B cell (primary cell): ENCODE results near the gene KIAA0232. TPM values are rescaled to one million over a fixed set of nuclear protein-coding genes. Genes with fewer than 3 reads are reported as not detected.

Source experiments
- ATAC-seq: fragments of 200-7000 bp; cut with Tn5 transposase; one replicate; pipeline ENCODE4 v1.10.0; 2021; ENCODE audit warnings: low read depth, mild to moderate bottlenecking, moderate number of reproducible peaks, moderate library complexity
- CTCF ChIA-PET: fragments of 350-600 bp; sonication (Branson Sonifier 250); formaldehyde crosslinking; loops from one replicate; lab custom pipeline; 2021; ENCODE audit warnings: antibody characterized with exemption, inconsistent platforms; lab: Charles Lee
- POLR2A ChIA-PET: fragments of 350-600 bp; sonication (Branson Sonifier 250); formaldehyde crosslinking; loops from one replicate; lab custom pipeline; 2021; ENCODE audit warnings: antibody characterized with exemption; lab: Charles Lee
- DNase-seq: peaks from one replicate; pipeline ENCODE4 v3.0.0; 2013
- H2AFZ ChIP-seq: 2 replicates; pipeline ENCODE4 v1.6.1; 2012; ENCODE audit warnings: mild to moderate bottlenecking, low read depth, low read length; ENCODE audit not compliant: insufficient read depth, poor library complexity, severe bottlenecking
- H3K27ac ChIP-seq, 2 donors: 1 replicate in 1 of 2; 2 replicates in 1 of 2; pipeline ENCODE4 v1.5.1; 2012 to 2013; ENCODE audit warnings: low read length in 2 of 2, mild to moderate bottlenecking in 2 of 2, moderate library complexity in 1 of 2
- H3K27me3 ChIP-seq, 4 experiments: fragments of 200-600 bp in 1 of 4; sonication (generic) in 1 of 4; replicated peaks in 1 of 4; 1 replicate in 2 of 4; 2 replicates in 2 of 4; pipeline versions ENCODE4 v1.6.1 to v1.7.0; 2013 to 2016; ENCODE audit warnings: low read length in 3 of 4, mild to moderate bottlenecking in 2 of 4, mixed read lengths in 1 of 4, moderate library complexity in 1 of 4; ENCODE audit not compliant: insufficient read depth in 4 of 4, control insufficient read depth in 3 of 4; ENCODE audit errors: control extremely low read depth in 1 of 4
- H3K36me3 ChIP-seq, 2 experiments: replicated peaks in 1 of 2; 1 replicate in 1 of 2; 2 replicates in 1 of 2; pipeline versions ENCODE4 v1.6.1 to v1.7.1; 2013; ENCODE audit warnings: low read length in 1 of 2; ENCODE audit not compliant: insufficient read depth in 2 of 2, control insufficient read depth in 1 of 2; ENCODE audit errors: control extremely low read depth in 1 of 2, extremely low read depth in 1 of 2
- H3K4me1 ChIP-seq, 2 donors: fragments of 200-600 bp in 1 of 2; sonication (generic) in 1 of 2; 1 replicate in 1 of 2; 2 replicates in 1 of 2; pipeline versions ENCODE4 v1.5.1 to v1.6.1; 2013 to 2017; ENCODE audit warnings: low read length in 2 of 2; ENCODE audit not compliant: control insufficient read depth in 2 of 2, insufficient read depth in 2 of 2
- H3K4me2 ChIP-seq: replicated peaks from 2 replicates; pipeline ENCODE3; 2012; ENCODE audit warnings: mild to moderate bottlenecking, low read depth, low read length; ENCODE audit not compliant: poor library complexity, severe bottlenecking
- H3K4me3 ChIP-seq, 5 experiments: fragments of 200-600 bp in 1 of 5; sonication (generic) in 1 of 5; 1 replicate in 3 of 5; 2 replicates in 2 of 5; pipeline versions ENCODE4 v1.5.1 to v1.7.0; 2011 to 2016; ENCODE audit warnings: low read length in 4 of 5, mild to moderate bottlenecking in 4 of 5, low read depth in 2 of 5, control low read depth in 1 of 5, moderate library complexity in 1 of 5; ENCODE audit not compliant: insufficient read depth in 1 of 5; ENCODE audit errors: control extremely low read depth in 1 of 5, extremely low read depth in 1 of 5
- H3K79me2 ChIP-seq: fragments of 200-600 bp; sonication (generic); one replicate; pipeline ENCODE4 v1.6.0; 2016; ENCODE audit warnings: low read length; ENCODE audit not compliant: control insufficient read depth, insufficient read depth
- H3K9ac ChIP-seq: fragments of 200-600 bp; sonication (generic); 2 replicates; pipeline ENCODE4 v1.6.1; 2017; ENCODE audit warnings: mild to moderate bottlenecking, low read length, moderate library complexity
- H3K9me3 ChIP-seq, 3 donors: one replicate each; pipeline versions ENCODE4 v1.6.1 to v1.7.1; 2013; ENCODE audit warnings: low read length in 2 of 3; ENCODE audit not compliant: control insufficient read depth in 2 of 3, insufficient read depth in 1 of 3; ENCODE audit errors: control extremely low read depth in 1 of 3
- H4K20me1 ChIP-seq: 2 replicates; pipeline ENCODE4 v1.6.0; 2012; ENCODE audit warnings: mild to moderate bottlenecking, low read length; ENCODE audit not compliant: insufficient read depth, control insufficient read depth, poor library complexity, severe bottlenecking
- H3K27ac Mint-ChIP-seq: one replicate; pipeline ENCODE4 v1.8.0; 2021; ENCODE audit warnings: mixed read lengths
- H3K27me3 Mint-ChIP-seq: one replicate; pipeline ENCODE4 v1.8.0; 2021; ENCODE audit warnings: mixed read lengths
- H3K4me1 Mint-ChIP-seq: one replicate; pipeline ENCODE4 v1.8.0; 2021; ENCODE audit warnings: mixed read lengths
- H3K4me3 Mint-ChIP-seq: one replicate; pipeline ENCODE4 v1.8.0; 2021; ENCODE audit warnings: mixed read lengths
- H3K9me3 Mint-ChIP-seq: one replicate; pipeline ENCODE4 v1.8.0; 2022; ENCODE audit warnings: mixed read lengths; ENCODE audit not compliant: insufficient read depth
- CTCF ChIP-seq: fragments of 200-600 bp; IDR thresholded peaks from one replicate; pipeline ENCODE4 v1.8.0; 2022; ENCODE audit warnings: antibody characterized with exemption, mild to moderate bottlenecking
- EZH2 ChIP-seq: IDR thresholded peaks from 2 replicates; pipeline ENCODE4 v1.6.1; 2012; ENCODE audit warnings: borderline replicate concordance, low read depth, mild to moderate bottlenecking, moderate library complexity, low read length; ENCODE audit not compliant: insufficient read depth, poor library complexity, severe bottlenecking
- WGBS: methylation state at CpG from one replicate; pipeline ENCODE4 v1.1.5; 2013; ENCODE audit warnings: missing lambda C conversion rate; ENCODE audit not compliant: insufficient coverage; 5-methylcytosine and 5-hydroxymethylcytosine counted together
- intact Hi-C: fragments of 100-400 bp; cut with micrococcal nuclease; formaldehyde crosslinking; loops from one replicate; pipeline ENCODE4 v1.10.0; 2022
- polyA plus RNA-seq: library from polyadenylated mRNA; depleted of rRNA; stranded (reverse); fragments of >200 nt; gene quantifications from 2 replicates; pipeline ENCODE4 v1.2.3, GENCODE V29; 2012
- total RNA-seq, 2 donors: library from RNA; stranded (reverse); fragments of 120-200 nt in 1 of 2; gene quantifications; 1 replicate in 1 of 2; 2 replicates in 1 of 2; pipeline versions ENCODE4 v1.2.3 to v1.2.4, GENCODE V29; 2013 to 2022

KIAA0232 gene
- total and polyA plus RNA-seq, 2 donors (not counting 1 experiment from before 2014, with no cell fraction given) = 2.9 to 20.8 TPM

DNA sequence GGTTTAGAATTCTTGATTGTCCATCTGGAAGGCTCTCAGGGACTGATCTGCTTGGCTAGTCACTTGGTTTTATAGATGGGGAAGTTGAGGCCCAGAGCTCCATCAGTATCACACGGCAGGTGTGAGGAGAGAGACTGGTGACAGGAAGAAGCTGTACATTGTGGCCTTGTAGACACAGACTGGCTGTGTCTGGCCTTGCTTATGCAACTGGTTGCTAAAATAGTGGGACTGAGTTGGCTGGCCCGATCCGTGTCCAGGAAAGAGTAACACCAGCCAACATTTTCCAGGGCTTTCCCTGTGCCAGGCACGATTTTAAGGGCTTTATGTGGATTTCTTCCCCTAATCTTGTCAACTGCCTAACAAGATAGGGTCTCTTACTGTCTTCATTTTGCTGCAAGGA, 129.9 kb downstream of the KIAA0232 start:
- TF ChIP-seq EZH2 (no peak), CTCF (no peak)
- Mint-ChIP-seq H3K27ac (peak overlapping the region; percentile 57), H3K4me1 (peaks cover 55% of the 10 kb centered on the region), H3K27me3 (peaks cover 4% of the 10 kb centered on the region), H3K4me3 (peak overlapping the region; percentile 63), H3K9me3 (no peaks in the 10 kb centered on the region)
- no peak overlapping the region for H3K9ac ChIP-seq
- no peak overlapping the region for H2AFZ ChIP-seq
- no peak overlapping the region for H3K4me3 ChIP-seq
- intact Hi-C loops = loop anchor here (10.0 kb wide), 1 partner anchor 198 kb away; the partner anchor contains the start of gene BLOC1S4
- peak overlapping the region in 1 of 2 donors; percentile 41 for H3K27ac ChIP-seq
- DNase-seq (peak; percentile 25), ATAC-seq (no peak)
- WGBS = 71% methylated on average over 4 of the region's 4 CpGs
- peaks cover 50% of the 10 kb centered on the region for H4K20me1 ChIP-seq
- H3K36me3 ChIP-seq = no peaks in the 10 kb centered on the region
- no peaks in the 10 kb centered on the region for H3K27me3 ChIP-seq
- peaks cover 52 to 63% of the 10 kb centered on the region in 2 donors for H3K4me1 ChIP-seq
- peaks cover 81% of the 10 kb centered on the region for H3K79me2 ChIP-seq
- H3K4me2 ChIP-seq = peak overlapping the region; percentile 23
- CTCF ChIA-PET = interaction anchor here (2.1 to 4.0 kb wide), 2 partner anchors 39 to 157 kb away, joined by 11 to 16 read pairs; partner anchors contain the start of gene GRPEL1
- no peaks in the 10 kb centered on the region for H3K9me3 ChIP-seq
- POLR2A ChIA-PET = interaction anchor here (1.1 kb wide), 1 partner anchor 58 kb away, joined by 3 read pairs; no protein-coding TSS in a partner anchor

DNA sequence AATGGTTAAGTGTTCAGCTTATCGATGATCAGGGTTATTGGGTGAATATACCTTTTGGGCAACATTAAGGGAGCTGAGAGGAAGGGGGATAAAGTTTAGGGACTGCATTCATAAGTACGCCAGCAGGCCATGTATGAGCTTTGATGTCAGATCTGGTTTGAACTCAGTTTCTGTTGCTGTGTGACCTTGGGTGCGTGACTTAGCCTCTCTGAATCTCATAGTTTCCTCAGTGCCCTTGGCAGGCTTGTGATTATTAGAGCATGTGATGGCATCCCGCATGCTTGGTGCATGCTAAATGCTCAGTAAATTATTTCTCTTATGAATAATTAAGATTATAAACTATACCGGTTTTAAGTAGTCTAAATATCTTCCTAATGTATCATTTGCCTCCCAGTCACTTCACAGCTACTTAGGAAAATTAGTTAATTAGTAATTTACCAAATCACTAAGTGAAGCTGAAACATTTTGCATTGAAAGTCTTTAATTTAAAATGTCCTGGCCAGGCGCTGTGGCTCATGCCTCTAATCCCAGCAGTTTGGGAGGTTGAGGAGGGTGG, 130.9 kb downstream of the KIAA0232 start:
- Histone ChIP-seq H3K79me2 (peaks cover 85% of the 10 kb centered on the region), H3K27me3 (no peaks in the 10 kb centered on the region), H3K4me1 (peaks cover 54 to 63% of the 10 kb centered on the region in 2 donors), H3K4me3 (no peak overlapping the region), H3K9ac (no peak overlapping the region), H3K36me3 (no peaks in the 10 kb centered on the region), H2AFZ (no peak overlapping the region), H3K27ac (no peak overlapping the region), H3K4me2 (no peak overlapping the region), H4K20me1 (peaks cover 54% of the 10 kb centered on the region), H3K9me3 (no peaks in the 10 kb centered on the region)
- POLR2A ChIA-PET = interaction anchor here (0.7 kb wide), 1 partner anchor 56 kb away, joined by 5 read pairs; no protein-coding TSS in a partner anchor
- no peak overlapping the region for H3K4me3 Mint-ChIP-seq
- TF ChIP-seq EZH2 (no peak), CTCF (no peak)
- no peaks in the 10 kb centered on the region for H3K27me3 Mint-ChIP-seq
- WGBS = 100% methylated on average over 3 of the region's 6 CpGs
- H3K4me1 Mint-ChIP-seq = peaks cover 56% of the 10 kb centered on the region
- no peak for DNase-seq
- intact Hi-C loops = loop anchor here (10.0 kb wide), 1 partner anchor 199 kb away; the partner anchor contains the start of gene BLOC1S4
- CTCF ChIA-PET = interaction anchor here (1.0 to 4.0 kb wide), 5 partner anchors 10 to 157 kb away, joined by 3 to 16 read pairs (median 4); no protein-coding TSS in a partner anchor
- no peak overlapping the region for H3K27ac Mint-ChIP-seq
- no peaks in the 10 kb centered on the region for H3K9me3 Mint-ChIP-seq
- no peak for ATAC-seq
